C4-2B (cell line): ENCODE results near the gene PNPLA8.

Source experiments
- ZFX ChIP-seq: fragments of 450-650 bp; IDR thresholded peaks from 2 replicates; pipeline ENCODE4 v1.6.1; 2017
- TF ChIP-seq, protein P1 (sequence below): fragments of 450-650 bp; conservative IDR thresholded peaks from 2 replicates; pipeline ENCODE4 v1.5.1; 2017; ENCODE audit warnings: mild to moderate bottlenecking

DNA sequence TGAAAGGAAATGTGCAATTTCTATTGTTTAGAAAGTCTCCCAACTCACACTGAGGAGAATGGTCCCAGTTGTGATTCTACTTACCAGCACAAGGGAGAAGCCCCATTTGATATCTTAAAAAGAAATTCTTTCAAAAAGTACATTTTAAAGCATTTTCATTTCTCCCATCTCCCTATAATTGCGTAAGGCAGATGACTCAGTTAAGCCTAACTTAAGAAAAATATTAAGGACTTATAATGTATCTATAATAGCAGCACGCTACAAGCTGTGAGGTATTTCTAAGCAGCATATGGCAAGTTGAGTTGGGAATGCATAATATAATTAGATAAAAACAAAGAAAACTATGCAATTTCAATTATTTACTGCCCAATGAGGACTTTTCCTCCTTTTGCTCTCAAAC lies 61.2 kb downstream of the PNPLA8 start:
- TF ChIP-seq, protein P1, sequence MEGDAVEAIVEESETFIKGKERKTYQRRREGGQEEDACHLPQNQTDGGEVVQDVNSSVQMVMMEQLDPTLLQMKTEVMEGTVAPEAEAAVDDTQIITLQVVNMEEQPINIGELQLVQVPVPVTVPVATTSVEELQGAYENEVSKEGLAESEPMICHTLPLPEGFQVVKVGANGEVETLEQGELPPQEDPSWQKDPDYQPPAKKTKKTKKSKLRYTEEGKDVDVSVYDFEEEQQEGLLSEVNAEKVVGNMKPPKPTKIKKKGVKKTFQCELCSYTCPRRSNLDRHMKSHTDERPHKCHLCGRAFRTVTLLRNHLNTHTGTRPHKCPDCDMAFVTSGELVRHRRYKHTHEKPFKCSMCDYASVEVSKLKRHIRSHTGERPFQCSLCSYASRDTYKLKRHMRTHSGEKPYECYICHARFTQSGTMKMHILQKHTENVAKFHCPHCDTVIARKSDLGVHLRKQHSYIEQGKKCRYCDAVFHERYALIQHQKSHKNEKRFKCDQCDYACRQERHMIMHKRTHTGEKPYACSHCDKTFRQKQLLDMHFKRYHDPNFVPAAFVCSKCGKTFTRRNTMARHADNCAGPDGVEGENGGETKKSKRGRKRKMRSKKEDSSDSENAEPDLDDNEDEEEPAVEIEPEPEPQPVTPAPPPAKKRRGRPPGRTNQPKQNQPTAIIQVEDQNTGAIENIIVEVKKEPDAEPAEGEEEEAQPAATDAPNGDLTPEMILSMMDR = no peak
- no peak for TF ChIP-seq ZFX
